Measurements from ENCODE around the gene CHCHD3.

The CHCHD3 gene

DNA sequence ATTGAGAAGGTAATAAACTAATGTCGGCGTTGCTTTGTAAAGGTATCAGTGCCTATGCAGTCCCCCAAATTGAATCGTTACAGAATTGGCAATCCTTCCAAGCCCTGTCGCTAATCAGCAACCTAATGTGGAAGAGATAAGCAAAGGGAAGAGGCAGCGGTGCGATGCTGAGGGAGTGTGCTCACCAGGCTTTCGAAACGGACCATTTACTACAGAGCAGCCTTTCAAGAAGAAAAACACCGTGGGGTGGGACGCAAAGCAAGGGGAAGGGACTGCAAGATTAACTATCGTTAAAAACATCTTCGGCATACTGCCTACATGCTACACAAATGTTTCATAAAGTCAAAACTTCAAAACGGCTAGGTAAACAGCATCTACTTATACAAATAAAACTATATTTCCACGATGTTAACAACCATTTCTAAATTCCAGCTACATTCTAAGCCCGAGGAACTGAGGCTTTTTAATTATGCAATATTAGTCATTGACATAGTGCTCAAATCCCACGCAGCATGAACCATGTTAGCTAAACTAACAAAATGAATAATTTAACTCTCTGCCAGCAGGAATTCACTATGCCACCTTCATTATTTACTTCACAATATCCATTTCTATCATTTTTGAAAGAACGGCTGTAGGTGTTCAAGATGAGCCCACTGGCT is 85.2 kb downstream of the CHCHD3 start:
- in situ Hi-C loops (cut with MboI; ENCODE audit: low pct_unique_long_range_greater_than_20kb, low sequenced_read_pairs, unreplicated experiment): no loop called here
- DNase-seq (ENCODE audit: low spot score): no peak

GRCh38 chr7:132993377-132994013 is 88.4 kb downstream of the CHCHD3 start:
- TF ChIP-seq, protein P1, sequence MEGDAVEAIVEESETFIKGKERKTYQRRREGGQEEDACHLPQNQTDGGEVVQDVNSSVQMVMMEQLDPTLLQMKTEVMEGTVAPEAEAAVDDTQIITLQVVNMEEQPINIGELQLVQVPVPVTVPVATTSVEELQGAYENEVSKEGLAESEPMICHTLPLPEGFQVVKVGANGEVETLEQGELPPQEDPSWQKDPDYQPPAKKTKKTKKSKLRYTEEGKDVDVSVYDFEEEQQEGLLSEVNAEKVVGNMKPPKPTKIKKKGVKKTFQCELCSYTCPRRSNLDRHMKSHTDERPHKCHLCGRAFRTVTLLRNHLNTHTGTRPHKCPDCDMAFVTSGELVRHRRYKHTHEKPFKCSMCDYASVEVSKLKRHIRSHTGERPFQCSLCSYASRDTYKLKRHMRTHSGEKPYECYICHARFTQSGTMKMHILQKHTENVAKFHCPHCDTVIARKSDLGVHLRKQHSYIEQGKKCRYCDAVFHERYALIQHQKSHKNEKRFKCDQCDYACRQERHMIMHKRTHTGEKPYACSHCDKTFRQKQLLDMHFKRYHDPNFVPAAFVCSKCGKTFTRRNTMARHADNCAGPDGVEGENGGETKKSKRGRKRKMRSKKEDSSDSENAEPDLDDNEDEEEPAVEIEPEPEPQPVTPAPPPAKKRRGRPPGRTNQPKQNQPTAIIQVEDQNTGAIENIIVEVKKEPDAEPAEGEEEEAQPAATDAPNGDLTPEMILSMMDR (IDR thresholded peaks at IDR 0.05; ENCODE audit: extremely low read depth, insufficient read depth, missing control alignments): no peak
- in situ Hi-C loops (cut with MboI; ENCODE audit: low pct_unique_long_range_greater_than_20kb, low sequenced_read_pairs, unreplicated experiment): no loop called here

More for the DNA sequence above, 85.2 kb downstream of the CHCHD3 start:
- TF ChIP-seq, protein P1 (IDR thresholded peaks at IDR 0.05; ENCODE audit: extremely low read depth, insufficient read depth, missing control alignments): no peak

GRCh38 chr7:132991615-132992587 is 90.0 kb downstream of the CHCHD3 start:
- in situ Hi-C loops (cut with MboI; ENCODE audit: low pct_unique_long_range_greater_than_20kb, low sequenced_read_pairs, unreplicated experiment): no loop called here
- TF ChIP-seq, protein P1 (IDR thresholded peaks at IDR 0.05; ENCODE audit: extremely low read depth, insufficient read depth, missing control alignments): no peak
- no peak for DNase-seq (ENCODE audit: low spot score)

More at GRCh38 chr7:132993377-132994013, 88.4 kb downstream of the CHCHD3 start:
- no peak for DNase-seq (ENCODE audit: low spot score)

- no peak for DNase-seq (ENCODE audit: low spot score)
- TF ChIP-seq, protein P1 (IDR thresholded peaks at IDR 0.05; ENCODE audit: extremely low read depth, insufficient read depth, missing control alignments): no peak
- in situ Hi-C loops (cut with MboI; ENCODE audit: low pct_unique_long_range_greater_than_20kb, low sequenced_read_pairs, unreplicated experiment): no loop called here
These were observed 93.8 kb downstream of the CHCHD3 start for GRCh38 chr7:132988117-132988516.

DNA sequence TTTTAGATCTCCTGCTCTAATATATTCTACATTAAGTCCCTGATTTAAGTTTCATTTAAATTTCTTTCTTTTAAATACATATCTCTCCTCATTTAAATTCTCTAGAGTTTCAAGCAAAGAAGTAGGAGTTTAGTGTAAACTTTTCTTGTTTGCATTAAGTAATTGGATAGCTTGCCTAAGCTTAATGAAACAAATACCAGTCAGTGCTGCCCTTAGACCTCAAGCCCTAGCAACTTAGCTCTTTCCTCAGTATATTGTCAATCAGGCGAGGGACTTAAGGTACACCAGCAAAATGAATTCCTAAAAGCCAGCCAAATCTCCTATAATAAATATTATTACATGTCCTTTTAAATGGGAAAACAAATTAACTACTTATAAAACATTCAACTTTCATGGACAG is 101.5 kb downstream of the CHCHD3 start:
- TF ChIP-seq, protein P1 (IDR thresholded peaks at IDR 0.05; ENCODE audit: extremely low read depth, insufficient read depth, missing control alignments): no peak

DNA sequence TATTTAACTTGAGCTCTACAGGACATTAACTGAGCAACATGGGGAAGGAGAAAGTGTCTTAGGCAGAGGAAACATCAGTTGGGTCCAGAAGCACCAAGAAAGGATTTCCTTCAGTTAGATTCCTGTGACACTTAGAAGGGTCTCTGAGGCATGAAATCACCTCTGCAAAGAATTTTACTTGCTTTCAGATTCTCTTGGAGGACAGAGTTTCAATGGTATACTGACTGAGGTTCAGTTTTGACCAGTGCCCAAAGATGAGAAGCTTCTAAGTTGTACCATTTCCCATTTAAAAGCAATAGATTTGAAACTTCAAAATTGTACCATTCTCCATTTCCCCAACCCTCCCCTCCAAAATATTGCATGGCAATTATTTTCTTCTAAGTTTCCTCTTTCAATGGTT is 102.4 kb downstream of the CHCHD3 start:
- DNase-seq (ENCODE audit: low spot score): no peak
- in situ Hi-C loops (cut with MboI; ENCODE audit: low pct_unique_long_range_greater_than_20kb, low sequenced_read_pairs, unreplicated experiment): no loop called here
- TF ChIP-seq, protein P1 (IDR thresholded peaks at IDR 0.05; ENCODE audit: extremely low read depth, insufficient read depth, missing control alignments): no peak

More for the DNA sequence above, 101.5 kb downstream of the CHCHD3 start:
- in situ Hi-C loops (cut with MboI; ENCODE audit: low pct_unique_long_range_greater_than_20kb, low sequenced_read_pairs, unreplicated experiment): no loop called here
- no peak for DNase-seq (ENCODE audit: low spot score)

All from GM13977 (cell line).